Thyroid gland (tissue), 4 donors: ENCODE results near the gene RRAGD.

Experiments
- POLR2A ChIP-seq, 2 donors: fragments of 450-650 bp; IDR thresholded peaks; one replicate each; pipeline ENCODE4 v1.6.1; 2017; ENCODE audit warnings: antibody characterized with exemption in 2 of 2, mild to moderate bottlenecking in 2 of 2, moderate library complexity in 1 of 2
- TF ChIP-seq, protein P1 (sequence below), 6 experiments: fragments of 200-600 bp in 3 of 6; fragments of 450-650 bp in 3 of 6; sonication (generic) in 3 of 6; IDR thresholded peaks; one replicate each; pipeline ENCODE4 v1.5.1; 2016 to 2019; ENCODE audit warnings: antibody characterized with exemption in 6 of 6, mild to moderate bottlenecking in 2 of 6, inconsistent platforms in 1 of 6, moderate library complexity in 1 of 6

DNA sequence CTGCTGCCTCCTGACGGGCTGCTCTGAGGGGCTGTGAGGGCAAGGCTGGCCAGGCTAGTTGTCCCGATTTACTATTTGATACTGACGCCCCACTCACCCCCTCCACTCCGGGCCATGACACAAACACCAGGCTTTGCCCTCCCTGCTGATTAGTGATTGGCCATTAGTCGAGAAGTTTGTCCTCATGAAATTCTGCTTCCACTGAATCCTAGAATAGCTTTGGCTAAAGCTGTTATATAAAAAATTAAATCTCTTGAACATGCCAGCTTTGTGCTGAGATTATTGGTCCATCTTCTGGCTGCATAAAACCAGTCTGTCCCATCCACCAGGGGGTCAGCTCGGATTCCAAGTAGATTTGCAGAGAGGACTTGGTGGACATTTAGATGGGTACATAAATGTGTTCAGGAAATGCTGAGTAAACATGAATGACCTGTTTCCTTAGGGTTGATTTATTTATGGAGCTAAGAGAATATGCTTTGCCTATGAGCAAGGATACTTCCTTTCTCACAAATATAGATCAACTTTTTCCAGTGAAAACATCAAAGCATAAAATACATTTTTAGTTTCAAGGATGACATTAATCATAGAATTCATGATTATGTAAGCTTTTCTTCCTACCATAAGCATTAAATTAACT lies 96.7 kb downstream of the RRAGD start, which contains the start of gene GABRR2:
- TF ChIP-seq, protein P1, sequence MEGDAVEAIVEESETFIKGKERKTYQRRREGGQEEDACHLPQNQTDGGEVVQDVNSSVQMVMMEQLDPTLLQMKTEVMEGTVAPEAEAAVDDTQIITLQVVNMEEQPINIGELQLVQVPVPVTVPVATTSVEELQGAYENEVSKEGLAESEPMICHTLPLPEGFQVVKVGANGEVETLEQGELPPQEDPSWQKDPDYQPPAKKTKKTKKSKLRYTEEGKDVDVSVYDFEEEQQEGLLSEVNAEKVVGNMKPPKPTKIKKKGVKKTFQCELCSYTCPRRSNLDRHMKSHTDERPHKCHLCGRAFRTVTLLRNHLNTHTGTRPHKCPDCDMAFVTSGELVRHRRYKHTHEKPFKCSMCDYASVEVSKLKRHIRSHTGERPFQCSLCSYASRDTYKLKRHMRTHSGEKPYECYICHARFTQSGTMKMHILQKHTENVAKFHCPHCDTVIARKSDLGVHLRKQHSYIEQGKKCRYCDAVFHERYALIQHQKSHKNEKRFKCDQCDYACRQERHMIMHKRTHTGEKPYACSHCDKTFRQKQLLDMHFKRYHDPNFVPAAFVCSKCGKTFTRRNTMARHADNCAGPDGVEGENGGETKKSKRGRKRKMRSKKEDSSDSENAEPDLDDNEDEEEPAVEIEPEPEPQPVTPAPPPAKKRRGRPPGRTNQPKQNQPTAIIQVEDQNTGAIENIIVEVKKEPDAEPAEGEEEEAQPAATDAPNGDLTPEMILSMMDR (IDR thresholded peaks at IDR 0.05): no peak
- no peak for TF ChIP-seq POLR2A (IDR thresholded peaks at IDR 0.05)
